Measurements from ENCODE around the gene EPHB1. TPM values are rescaled to one million over a fixed set of nuclear protein-coding genes. Genes with fewer than 3 reads are reported as not detected.

EPHB1 gene
- total RNA-seq, 1 experiment from 2014 or later: 0.86 TPM

- H3K27me3 ChIP-seq (ENCODE audit: insufficient read depth, low read length): peaks cover 14% of the 10 kb centered on the region
- POLR2A ChIA-PET: no interaction called here
- RAD21 ChIA-PET (ENCODE audit: low non-redundant PET in 1 of 2, low total read pairs in 2 of 2, uncharacterized antibody in 2 of 2, unreplicated experiment in 2 of 2): no interaction called here
- no peaks in the 10 kb centered on the region for H3K9me2 ChIP-seq (ENCODE audit: insufficient read depth)
- TF ChIP-seq ZNF274 (IDR thresholded peaks at IDR 0.05; ENCODE audit: low read depth, low read length) (no peak), CEBPB (IDR thresholded peaks at IDR 0.05; ENCODE audit: low read depth) (no peak), EGR1 (IDR thresholded peaks at IDR 0.05; ENCODE audit: low read depth) (no peak), CBX3 (IDR thresholded peaks at IDR 0.05; ENCODE audit: low read depth) (no peak), RAD21 (IDR thresholded peaks at IDR 0.05; ENCODE audit: low read depth) (no peak), FOSL1 (IDR thresholded peaks at IDR 0.05; ENCODE audit: low read depth) (no peak), SIN3A (IDR thresholded peaks at IDR 0.05; ENCODE audit: low read depth) (no peak), POLR2AphosphoS5 (IDR thresholded peaks at IDR 0.05; ENCODE audit: low read depth, low read length) (no peak), TCF7L2 (IDR thresholded peaks at IDR 0.05; ENCODE audit: borderline replicate concordance, extremely low read depth, insufficient read depth, insufficient read length) (no peak), ELF1 (IDR thresholded peaks at IDR 0.05; ENCODE audit: borderline replicate concordance, low read depth) (no peak), CTCF (IDR thresholded peaks at IDR 0.05 in 2 of 3, conservative IDR thresholded peaks at IDR 0.05 in 1 of 3; ENCODE audit: borderline replicate concordance in 1 of 3, insufficient read depth in 1 of 3, low read depth in 2 of 3, low read length in 2 of 3) (no peak)
- TF ChIP-seq, protein P1, sequence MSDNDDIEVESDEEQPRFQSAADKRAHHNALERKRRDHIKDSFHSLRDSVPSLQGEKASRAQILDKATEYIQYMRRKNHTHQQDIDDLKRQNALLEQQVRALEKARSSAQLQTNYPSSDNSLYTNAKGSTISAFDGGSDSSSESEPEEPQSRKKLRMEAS (IDR thresholded peaks at IDR 0.05): no peak
- TF ChIP-seq, protein P2, sequence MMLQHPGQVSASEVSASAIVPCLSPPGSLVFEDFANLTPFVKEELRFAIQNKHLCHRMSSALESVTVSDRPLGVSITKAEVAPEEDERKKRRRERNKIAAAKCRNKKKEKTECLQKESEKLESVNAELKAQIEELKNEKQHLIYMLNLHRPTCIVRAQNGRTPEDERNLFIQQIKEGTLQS (IDR thresholded peaks at IDR 0.05): no peak
- TF ChIP-seq, protein P3, sequence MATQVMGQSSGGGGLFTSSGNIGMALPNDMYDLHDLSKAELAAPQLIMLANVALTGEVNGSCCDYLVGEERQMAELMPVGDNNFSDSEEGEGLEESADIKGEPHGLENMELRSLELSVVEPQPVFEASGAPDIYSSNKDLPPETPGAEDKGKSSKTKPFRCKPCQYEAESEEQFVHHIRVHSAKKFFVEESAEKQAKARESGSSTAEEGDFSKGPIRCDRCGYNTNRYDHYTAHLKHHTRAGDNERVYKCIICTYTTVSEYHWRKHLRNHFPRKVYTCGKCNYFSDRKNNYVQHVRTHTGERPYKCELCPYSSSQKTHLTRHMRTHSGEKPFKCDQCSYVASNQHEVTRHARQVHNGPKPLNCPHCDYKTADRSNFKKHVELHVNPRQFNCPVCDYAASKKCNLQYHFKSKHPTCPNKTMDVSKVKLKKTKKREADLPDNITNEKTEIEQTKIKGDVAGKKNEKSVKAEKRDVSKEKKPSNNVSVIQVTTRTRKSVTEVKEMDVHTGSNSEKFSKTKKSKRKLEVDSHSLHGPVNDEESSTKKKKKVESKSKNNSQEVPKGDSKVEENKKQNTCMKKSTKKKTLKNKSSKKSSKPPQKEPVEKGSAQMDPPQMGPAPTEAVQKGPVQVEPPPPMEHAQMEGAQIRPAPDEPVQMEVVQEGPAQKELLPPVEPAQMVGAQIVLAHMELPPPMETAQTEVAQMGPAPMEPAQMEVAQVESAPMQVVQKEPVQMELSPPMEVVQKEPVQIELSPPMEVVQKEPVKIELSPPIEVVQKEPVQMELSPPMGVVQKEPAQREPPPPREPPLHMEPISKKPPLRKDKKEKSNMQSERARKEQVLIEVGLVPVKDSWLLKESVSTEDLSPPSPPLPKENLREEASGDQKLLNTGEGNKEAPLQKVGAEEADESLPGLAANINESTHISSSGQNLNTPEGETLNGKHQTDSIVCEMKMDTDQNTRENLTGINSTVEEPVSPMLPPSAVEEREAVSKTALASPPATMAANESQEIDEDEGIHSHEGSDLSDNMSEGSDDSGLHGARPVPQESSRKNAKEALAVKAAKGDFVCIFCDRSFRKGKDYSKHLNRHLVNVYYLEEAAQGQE (IDR thresholded peaks at IDR 0.05; ENCODE audit: low read depth): no peak
- no TSS peak for BruUV-seq (replicated peaks)
- DNase-seq (ENCODE audit: low read depth, low spot score) (no peak), ATAC-seq (no peak)
- no peaks in the 10 kb centered on the region for H3K9me3 ChIP-seq (ENCODE audit: control insufficient read depth in 1 of 2, insufficient read depth in 1 of 2, low read depth in 1 of 2, low read length in 2 of 2)
- H3K4me1 ChIP-seq (ENCODE audit: control insufficient read depth in 1 of 2, insufficient read depth in 2 of 2, low read length in 2 of 2): no peaks in the 10 kb centered on the region
- no peaks in the 10 kb centered on the region for H3K79me2 ChIP-seq (ENCODE audit: insufficient read depth, low read length)
- H3K4me2 ChIP-seq (ENCODE audit: low read length): no peak overlapping the region
- intact Hi-C loops (cut with micrococcal nuclease): no loop called here
- H3K4me3 ChIP-seq (replicated peaks in 1 of 2; ENCODE audit: low read depth in 1 of 2, low read length in 2 of 2): no peak overlapping the region
- CTCF ChIA-PET: no interaction called here
- no peak overlapping the region for H3K27ac ChIP-seq (ENCODE audit: low read depth, low read length)
- H4K20me1 ChIP-seq (ENCODE audit: insufficient read depth): no peaks in the 10 kb centered on the region
- H3K36me3 ChIP-seq (ENCODE audit: control insufficient read depth in 1 of 2, insufficient read depth in 2 of 2, low read length in 2 of 2): no peaks in the 10 kb centered on the region
- H2AFZ ChIP-seq (ENCODE audit: low read depth, low read length, poor library complexity, severe bottlenecking): no peak overlapping the region
- no peak overlapping the region for H3K9ac ChIP-seq (ENCODE audit: low read length)
These were observed 467.4 kb downstream of the EPHB1 start for GRCh38 chr3:135262441-135262840.

Measured in HCT116 (cell line).